PC-3 (cell line): ENCODE data around the gene TMEM131. TPM values are rescaled to one million over a fixed set of nuclear protein-coding genes. Genes with fewer than 3 reads are reported as not detected.

Source experiments
- ATAC-seq: fragments of 200-7000 bp; cut with Tn5 transposase; 2 replicates; pipeline ENCODE4 v1.9.1; 2020; ENCODE audit warnings: mild to moderate bottlenecking, moderate library complexity
- BruUV-seq: library from RNA; stranded (reverse); fragments of 400-500 nt; replicated peaks from 2 replicates; lab custom pipeline; 2021; lab: Mats Ljungman, UMichigan
- CTCF ChIA-PET: fragments of 300-600 bp; sonication (Branson Sonifier 250); formaldehyde crosslinking; loops from one replicate; lab custom pipeline; 2022; ENCODE audit warnings: antibody characterized with exemption; lab: Charles Lee
- POLR2A ChIA-PET: fragments of 300-600 bp; sonication (Branson Sonifier 250); formaldehyde crosslinking; loops from one replicate; lab custom pipeline; 2022; ENCODE audit warnings: antibody characterized with exemption; ENCODE audit not compliant: unreplicated experiment; lab: Charles Lee
- DNase-seq: peaks from one replicate; pipeline ENCODE4 v3.0.0-alpha.2; 2015
- H2AFZ ChIP-seq: fragments of 300-600 bp; sonication (generic); 2 replicates; pipeline ENCODE4 v1.6.0; 2016; ENCODE audit warnings: antibody characterized with exemption, low read length
- H3F3A ChIP-seq: fragments of 300-600 bp; sonication (generic); one replicate; pipeline ENCODE4 v1.6.0; 2017; ENCODE audit warnings: antibody characterized with exemption, low read length, control low read depth, mild to moderate bottlenecking; ENCODE audit not compliant: unreplicated experiment
- H3K27ac ChIP-seq: fragments of 300-600 bp; sonication (generic); 2 replicates; pipeline ENCODE4 v1.5.1; 2016; ENCODE audit warnings: mild to moderate bottlenecking, low read length
- H3K27me3 ChIP-seq: fragments of 300-600 bp; sonication (generic); 2 replicates; pipeline ENCODE4 v1.6.1; 2016; ENCODE audit warnings: low read length, mixed read lengths
- H3K36me3 ChIP-seq: fragments of 300-600 bp; sonication (generic); 2 replicates; pipeline ENCODE4 v1.6.1; 2016; ENCODE audit warnings: low read depth, mixed run types, low read length, mixed read lengths
- H3K4me1 ChIP-seq: fragments of 300-600 bp; sonication (generic); 2 replicates; pipeline ENCODE4 v1.5.1; 2016; ENCODE audit warnings: low read length; ENCODE audit not compliant: insufficient read depth
- H3K4me2 ChIP-seq: fragments of 300-600 bp; sonication (generic); 2 replicates; pipeline ENCODE4 v1.6.0; 2016; ENCODE audit warnings: low read length
- H3K4me3 ChIP-seq: fragments of 300-600 bp; sonication (generic); 2 replicates; pipeline ENCODE4 v1.5.1; 2016; ENCODE audit warnings: mild to moderate bottlenecking, low read length, mixed read lengths
- H3K79me2 ChIP-seq: fragments of 300-600 bp; sonication (generic); 2 replicates; pipeline ENCODE4 v1.6.1; 2017; ENCODE audit warnings: low read length, mixed read lengths
- H3K9ac ChIP-seq: fragments of 300-600 bp; sonication (generic); 2 replicates; pipeline ENCODE4 v1.6.0; 2016; ENCODE audit warnings: mild to moderate bottlenecking, low read length
- H3K9me2 ChIP-seq: fragments of 300-600 bp; sonication (generic); replicated peaks from 2 replicates; pipeline ENCODE4 v1.6.1; 2016; ENCODE audit warnings: mixed run types, low read length, mixed read lengths
- H3K9me3 ChIP-seq: fragments of 300-600 bp; sonication (generic); 2 replicates; pipeline ENCODE4 v1.6.1; 2016; ENCODE audit warnings: low read length, mixed read lengths
- H4K20me1 ChIP-seq: fragments of 300-600 bp; sonication (generic); 2 replicates; pipeline ENCODE4 v1.6.1; 2016; ENCODE audit warnings: low read length, mixed read lengths
- EZH2 ChIP-seq: fragments of 300-600 bp; sonication (generic); IDR thresholded peaks from one replicate; pipeline ENCODE4 v1.6.1; 2017; ENCODE audit warnings: antibody characterized with exemption, mild to moderate bottlenecking, low read length; ENCODE audit not compliant: unreplicated experiment
- EZH2phosphoT487 ChIP-seq: fragments of 300-600 bp; sonication (generic); IDR thresholded peaks from 2 replicates; pipeline ENCODE4 v1.6.1; 2018; ENCODE audit warnings: mild to moderate bottlenecking, antibody characterized with exemption, low read length, borderline replicate concordance
- intact Hi-C: fragments of 100-400 bp; cut with micrococcal nuclease; formaldehyde crosslinking; loops from 2 replicates; pipeline ENCODE4 v1.9.0; 2023
- total RNA-seq: library from RNA; depleted of rRNA; stranded (reverse); fragments of >200 nt; gene quantifications from 2 replicates; pipeline ENCODE4 v1.2.3, GENCODE V29; 2014
- TF ChIP-seq, protein P1 (sequence below): fragments of 300-600 bp; sonication (generic); conservative IDR thresholded peaks from 2 replicates; pipeline ENCODE4 v1.5.1; 2017; ENCODE audit warnings: antibody characterized with exemption, low read depth, mild to moderate bottlenecking, low read length

TMEM131 gene
- total RNA-seq, 1 experiment from 2014 or later, result 21.1 TPM

DNA sequence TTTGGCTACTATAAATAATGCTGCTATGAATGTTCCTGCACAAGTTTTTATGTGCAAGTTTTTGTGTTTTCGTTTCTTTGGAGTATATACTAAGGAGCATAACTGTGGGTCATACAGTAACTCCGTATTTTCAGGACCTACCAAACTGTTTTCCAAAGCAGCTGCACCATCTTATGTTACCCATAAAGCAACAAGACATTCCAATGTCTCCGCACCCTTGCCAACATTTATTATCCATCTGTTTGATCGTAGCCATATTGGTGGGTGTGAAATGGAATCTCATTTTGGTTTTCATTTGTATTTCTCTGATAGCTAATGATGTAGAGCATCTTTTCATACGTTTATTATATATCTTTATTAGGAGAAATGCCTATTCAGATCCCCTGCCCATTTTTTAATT is 13.8 kb downstream of the TMEM131 start:
- H4K20me1 ChIP-seq, result peaks cover 3% of the 10 kb centered on the region; the same call in 1 of the 2 replicates
- H3K4me1 ChIP-seq, result no peaks in the 10 kb centered on the region
- no peak overlapping the region for H3K27ac ChIP-seq
- BruUV-seq, result no TSS peak
- ChIA-PET CTCF (no interaction called here), POLR2A (no interaction called here)
- no peak for ATAC-seq
- H3K9me2 ChIP-seq, result no peaks in the 10 kb centered on the region
- H3F3A ChIP-seq, result no peaks in the 10 kb centered on the region
- peaks cover 90% of the 10 kb centered on the region for H3K79me2 ChIP-seq
- H3K9ac ChIP-seq, result no peak overlapping the region
- intact Hi-C loops, result no loop called here
- H3K4me3 ChIP-seq, result no peak overlapping the region
- H3K27me3 ChIP-seq, result no peaks in the 10 kb centered on the region
- 0 out of 2 replicates have a peak, but pooled peaks cover 8% of the 10 kb centered on the region for H3K9me3 ChIP-seq
- TF ChIP-seq, protein P1, sequence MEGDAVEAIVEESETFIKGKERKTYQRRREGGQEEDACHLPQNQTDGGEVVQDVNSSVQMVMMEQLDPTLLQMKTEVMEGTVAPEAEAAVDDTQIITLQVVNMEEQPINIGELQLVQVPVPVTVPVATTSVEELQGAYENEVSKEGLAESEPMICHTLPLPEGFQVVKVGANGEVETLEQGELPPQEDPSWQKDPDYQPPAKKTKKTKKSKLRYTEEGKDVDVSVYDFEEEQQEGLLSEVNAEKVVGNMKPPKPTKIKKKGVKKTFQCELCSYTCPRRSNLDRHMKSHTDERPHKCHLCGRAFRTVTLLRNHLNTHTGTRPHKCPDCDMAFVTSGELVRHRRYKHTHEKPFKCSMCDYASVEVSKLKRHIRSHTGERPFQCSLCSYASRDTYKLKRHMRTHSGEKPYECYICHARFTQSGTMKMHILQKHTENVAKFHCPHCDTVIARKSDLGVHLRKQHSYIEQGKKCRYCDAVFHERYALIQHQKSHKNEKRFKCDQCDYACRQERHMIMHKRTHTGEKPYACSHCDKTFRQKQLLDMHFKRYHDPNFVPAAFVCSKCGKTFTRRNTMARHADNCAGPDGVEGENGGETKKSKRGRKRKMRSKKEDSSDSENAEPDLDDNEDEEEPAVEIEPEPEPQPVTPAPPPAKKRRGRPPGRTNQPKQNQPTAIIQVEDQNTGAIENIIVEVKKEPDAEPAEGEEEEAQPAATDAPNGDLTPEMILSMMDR, result no peak
- no peak for TF ChIP-seq EZH2
- TF ChIP-seq EZH2phosphoT487, result no peak
- no peak overlapping the region for H3K4me2 ChIP-seq
- no peak overlapping the region for H2AFZ ChIP-seq
- no peak for DNase-seq
- H3K36me3 ChIP-seq, result peaks cover 26% of the 10 kb centered on the region

DNA sequence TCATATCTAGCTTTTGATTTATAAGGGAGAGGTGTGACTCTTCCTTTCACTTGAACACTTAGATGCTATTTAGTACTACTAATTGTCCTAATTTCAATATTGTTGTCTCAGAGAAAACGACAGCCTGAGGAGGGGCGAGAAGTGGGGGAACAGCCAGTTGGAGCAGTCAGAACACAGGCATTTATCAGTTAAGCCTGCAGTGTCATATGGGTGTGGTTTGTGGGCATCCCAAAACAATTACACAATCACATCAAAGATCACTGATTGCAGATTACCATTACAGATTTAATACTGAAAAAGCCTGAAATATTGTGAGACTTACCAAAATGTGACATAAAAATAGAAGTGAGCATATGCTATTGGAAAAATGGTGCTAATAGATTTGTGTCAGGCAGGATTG is 15.8 kb downstream of the TMEM131 start:
- Histone ChIP-seq H3F3A (no peaks in the 10 kb centered on the region), H3K79me2 (peaks cover 89% of the 10 kb centered on the region), H3K4me1 (no peaks in the 10 kb centered on the region), H3K27me3 (no peaks in the 10 kb centered on the region), H3K27ac (no peak overlapping the region), H3K9me2 (no peaks in the 10 kb centered on the region), H2AFZ (no peak overlapping the region), H3K9me3 (0 out of 2 replicates have a peak, but pooled peaks cover 8% of the 10 kb centered on the region), H3K4me3 (no peak overlapping the region), H3K36me3 (peaks cover 29% of the 10 kb centered on the region), H3K4me2 (no peak overlapping the region), H4K20me1 (no peaks in the 10 kb centered on the region), H3K9ac (no peak overlapping the region)
- ATAC-seq (no peak), DNase-seq (no peak)
- intact Hi-C loops, result no loop called here
- TF ChIP-seq, protein P1, result no peak
- no TSS peak for BruUV-seq
- POLR2A ChIA-PET, result no interaction called here
- CTCF ChIA-PET, result no interaction called here

DNA sequence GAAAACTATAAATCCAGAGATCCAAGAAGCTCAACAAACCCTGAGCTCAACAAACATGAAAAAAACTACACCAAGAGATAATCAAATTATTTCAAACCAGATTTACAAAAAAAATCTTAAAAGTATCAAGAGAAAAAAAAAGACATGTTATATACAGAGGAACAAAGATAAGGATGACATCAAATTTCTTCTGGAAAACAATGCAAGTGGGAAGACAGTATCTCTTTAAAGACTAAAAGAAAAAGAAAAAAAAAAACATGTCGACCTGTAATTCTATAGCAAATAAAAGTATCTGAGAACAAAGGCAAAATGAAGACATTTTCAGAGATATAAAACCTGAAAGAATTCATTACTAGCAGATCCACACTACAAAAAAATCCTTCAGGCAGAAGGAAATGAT is 21.3 kb downstream of the TMEM131 start:
- POLR2A ChIA-PET, result no interaction called here

More for the DNA sequence above, 21.3 kb downstream of the TMEM131 start:
- H4K20me1 ChIP-seq, result no peaks in the 10 kb centered on the region
- H3K4me1 ChIP-seq, result no peaks in the 10 kb centered on the region
- no peak overlapping the region for H3K4me2 ChIP-seq
- H3K9ac ChIP-seq, result no peak overlapping the region
- H3K9me3 ChIP-seq, result 0 out of 2 replicates have a peak, but pooled peaks cover 8% of the 10 kb centered on the region
- H3K36me3 ChIP-seq, result peaks cover 7% of the 10 kb centered on the region; the same call in 1 of the 2 replicates
- ATAC-seq (no peak), DNase-seq (no peak)
- H2AFZ ChIP-seq, result no peak overlapping the region
- intact Hi-C loops, result no loop called here
- H3K27me3 ChIP-seq, result no peaks in the 10 kb centered on the region
- no peak overlapping the region for H3K27ac ChIP-seq
- H3F3A ChIP-seq, result no peaks in the 10 kb centered on the region
- TF ChIP-seq EZH2 (no peak), EZH2phosphoT487 (no peak)
- TF ChIP-seq, protein P1, result no peak
- H3K79me2 ChIP-seq, result peaks cover 90% of the 10 kb centered on the region
- no peak overlapping the region for H3K4me3 ChIP-seq
- no peaks in the 10 kb centered on the region for H3K9me2 ChIP-seq
- no TSS peak for BruUV-seq
- CTCF ChIA-PET, result no interaction called here
